HG03432 (cell line): ENCODE results near the gene CHCHD1.
"Not testable (repeated sequence)": the region's sequence is repeated elsewhere in the genome, so short reads cannot be mapped to it uniquely, and the experiment has no call there.

Experiments
- ATAC-seq: cut with Tn5 transposase; IDR thresholded peaks from one replicate; pipeline ENCODE4 v1.9.1; 2021; ENCODE audit warnings: mild to moderate bottlenecking, moderate library complexity; ENCODE audit not compliant: unreplicated experiment

The CHCHD1 gene

DNA sequence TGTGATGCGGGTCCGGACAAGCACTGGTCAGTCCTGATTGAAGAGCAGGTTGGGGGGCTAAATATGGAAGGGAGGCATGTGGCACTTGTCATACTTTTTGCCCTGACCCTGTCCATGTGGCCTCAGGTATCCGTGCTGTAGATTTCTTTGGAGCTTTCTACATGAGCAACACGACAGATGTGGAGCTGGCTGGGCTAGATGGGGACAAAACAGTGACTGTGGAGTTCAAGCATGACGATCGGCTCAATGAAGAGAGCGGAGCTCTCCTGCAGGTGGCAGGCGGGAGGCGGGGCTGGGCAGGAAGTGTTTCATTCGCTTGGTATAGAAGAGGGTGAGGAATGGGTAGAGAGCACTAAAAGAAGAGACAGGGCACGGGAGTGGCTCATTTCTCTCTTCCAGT is 13.0 kb upstream of the CHCHD1 start:
- no peak for ATAC-seq

DNA sequence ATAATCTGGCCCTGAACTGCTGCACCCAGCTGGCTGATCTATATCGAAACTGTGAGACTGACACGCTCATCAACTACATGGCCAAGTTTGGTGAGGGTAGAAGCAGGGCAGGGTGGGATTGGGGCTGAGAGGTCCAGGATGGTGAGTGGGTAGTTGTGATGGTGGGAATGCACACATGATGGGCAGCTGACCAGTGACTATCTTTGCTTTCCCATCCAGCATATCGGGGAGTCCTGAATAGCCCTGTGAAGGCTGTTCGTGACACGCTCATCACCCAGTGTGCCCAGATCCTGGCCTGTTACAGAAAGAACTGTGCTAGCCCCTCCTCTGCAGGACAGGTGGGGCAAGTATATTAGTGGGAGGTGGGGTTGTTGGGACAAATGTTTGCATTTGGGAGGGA is 12.5 kb upstream of the CHCHD1 start:
- ATAC-seq, result no peak

DNA sequence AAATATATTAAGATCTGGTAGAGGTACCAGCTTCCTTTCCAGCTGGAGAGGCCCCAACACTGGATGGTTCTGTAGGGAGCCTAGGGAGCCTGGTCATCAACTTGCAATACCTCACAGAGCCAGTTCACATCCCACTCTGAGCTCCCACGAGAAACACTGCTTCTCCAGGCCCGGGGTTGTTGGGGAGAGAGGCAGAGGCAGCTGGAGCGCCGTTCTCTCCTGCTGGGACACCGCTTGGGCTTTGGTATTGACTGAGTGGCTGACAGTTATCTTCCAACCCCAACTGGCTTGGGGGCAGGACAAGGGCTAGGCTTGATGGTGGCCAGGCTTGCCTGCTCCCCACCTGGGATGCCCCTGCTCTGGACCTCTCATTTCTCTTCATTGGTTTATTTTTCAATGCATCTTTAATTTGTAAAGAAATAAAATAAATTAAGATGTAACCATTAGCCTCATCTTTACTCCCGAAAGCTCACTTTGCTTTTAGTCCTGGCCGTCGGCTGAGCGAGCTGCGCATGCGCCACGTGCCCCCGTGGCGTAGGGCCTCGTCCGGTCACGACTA is 10.0 kb upstream of the CHCHD1 start:
- peak; percentile 51 for ATAC-seq

DNA sequence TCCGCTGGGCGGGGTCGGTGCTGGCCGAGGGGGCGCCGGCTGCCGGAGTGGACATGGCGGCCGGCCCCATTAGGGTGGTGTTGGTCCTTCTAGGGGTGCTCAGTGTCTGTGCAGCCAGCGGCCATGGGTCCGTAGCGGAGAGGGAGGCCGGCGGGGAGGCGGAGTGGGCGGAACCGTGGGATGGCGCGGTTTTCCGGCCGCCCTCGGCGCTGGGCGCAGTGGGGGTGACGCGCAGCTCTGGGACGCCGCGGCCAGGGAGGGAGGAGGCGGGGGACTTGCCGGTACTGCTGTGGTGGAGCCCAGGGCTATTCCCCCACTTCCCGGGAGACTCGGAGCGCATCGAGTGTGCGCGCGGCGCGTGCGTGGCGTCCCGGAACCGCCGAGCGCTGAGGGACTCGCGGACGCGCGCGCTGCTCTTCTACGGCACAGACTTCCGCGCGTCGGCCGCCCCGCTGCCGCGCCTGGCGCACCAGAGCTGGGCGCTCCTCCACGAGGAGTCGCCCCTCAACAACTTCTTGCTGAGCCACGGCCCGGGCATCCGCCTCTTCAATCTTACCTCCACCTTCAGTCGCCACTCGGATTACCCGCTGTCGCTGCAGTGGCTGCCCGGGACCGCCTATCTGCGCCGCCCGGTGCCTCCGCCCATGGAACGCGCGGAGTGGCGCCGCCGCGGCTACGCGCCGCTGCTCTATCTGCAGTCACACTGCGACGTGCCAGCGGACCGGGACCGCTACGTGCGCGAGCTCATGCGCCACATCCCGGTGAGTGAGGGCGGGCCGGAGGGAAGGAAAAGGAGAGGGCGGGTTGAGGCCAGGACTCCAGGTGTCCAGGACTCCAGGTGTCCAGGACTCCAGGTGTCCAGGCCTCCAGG is 9.3 kb upstream of the CHCHD1 start:
- ATAC-seq, result peak; percentile 69

DNA sequence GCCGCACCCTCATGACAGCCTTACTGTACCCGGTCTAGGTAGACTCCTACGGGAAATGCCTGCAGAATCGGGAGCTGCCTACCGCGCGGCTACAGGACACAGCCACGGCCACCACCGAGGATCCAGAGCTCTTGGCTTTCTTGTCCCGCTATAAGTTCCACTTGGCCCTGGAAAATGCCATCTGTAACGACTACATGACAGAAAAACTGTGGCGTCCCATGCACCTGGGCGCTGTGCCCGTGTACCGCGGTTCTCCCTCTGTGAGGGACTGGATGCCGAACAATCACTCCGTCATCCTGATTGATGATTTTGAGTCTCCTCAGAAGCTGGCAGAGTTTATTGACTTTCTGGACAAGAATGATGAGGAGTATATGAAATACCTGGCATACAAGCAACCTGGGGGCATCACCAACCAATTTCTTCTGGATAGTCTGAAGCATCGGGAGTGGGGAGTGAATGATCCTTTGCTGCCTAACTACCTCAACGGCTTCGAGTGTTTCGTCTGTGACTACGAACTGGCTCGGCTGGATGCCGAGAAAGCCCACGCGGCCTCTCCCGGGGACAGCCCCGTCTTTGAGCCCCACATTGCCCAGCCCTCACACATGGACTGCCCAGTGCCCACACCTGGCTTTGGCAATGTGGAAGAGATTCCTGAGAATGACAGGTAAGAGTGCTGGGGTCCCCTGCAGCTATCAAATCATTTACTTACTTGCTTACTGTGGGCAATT is 8.5 kb upstream of the CHCHD1 start:
- no peak for ATAC-seq

GRCh38 chr10:73774637-73775036 is 7.2 kb upstream of the CHCHD1 start:
- no peak for ATAC-seq

GRCh38 chr10:73779018-73779417 is 2.8 kb upstream of the CHCHD1 start:
- no peak for ATAC-seq

DNA sequence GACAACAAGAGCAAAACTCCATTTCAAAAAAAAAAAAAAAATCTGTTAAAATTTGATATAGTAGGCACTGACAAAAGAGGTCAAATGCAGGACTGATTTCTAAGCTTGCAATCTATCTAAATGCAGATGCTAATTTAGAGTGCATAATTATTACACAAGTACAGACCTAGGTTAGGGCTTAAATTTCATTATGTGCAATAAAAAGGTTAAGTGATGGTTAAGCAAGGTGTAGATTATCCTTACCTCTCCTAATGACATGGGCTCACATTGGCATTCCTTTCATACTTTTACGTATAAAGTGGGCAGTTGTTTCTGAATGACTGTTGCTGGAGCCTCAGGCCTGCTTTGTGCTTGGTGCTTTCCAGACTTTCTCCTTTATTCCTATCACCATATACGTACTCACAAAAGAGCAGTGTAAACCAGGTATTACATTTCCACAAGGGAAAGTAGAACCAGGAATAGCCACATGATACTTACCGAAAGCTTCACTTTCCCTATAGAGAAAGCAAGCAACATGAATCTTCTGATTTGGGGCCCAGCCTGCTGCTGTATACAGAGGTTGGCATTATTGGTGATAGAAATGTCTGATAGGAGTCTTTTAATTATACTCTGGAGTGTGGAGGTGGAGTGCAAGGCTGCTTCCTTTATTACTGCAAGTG is 2.2 kb upstream of the CHCHD1 start:
- no peak for ATAC-seq

DNA sequence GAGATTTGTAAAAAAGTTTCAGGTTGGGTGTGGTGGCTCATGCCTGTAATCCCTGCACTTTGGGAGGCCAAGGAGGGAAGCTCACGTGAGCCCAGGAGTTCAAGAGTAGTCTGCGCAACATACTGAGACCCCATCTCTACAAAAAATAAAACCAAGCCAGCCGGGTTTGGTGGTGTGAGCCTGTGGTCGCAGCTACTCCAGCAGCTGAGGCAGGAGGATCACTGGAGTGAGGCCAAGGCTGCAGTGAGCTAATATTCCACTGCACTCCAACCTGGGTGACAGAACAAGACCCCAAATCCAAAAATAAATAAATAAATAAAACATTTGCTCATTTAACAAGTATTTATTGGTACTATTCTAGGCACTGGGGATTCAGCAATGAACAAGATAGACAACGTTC is 1.5 kb upstream of the CHCHD1 start:
- ATAC-seq, result no peak

DNA sequence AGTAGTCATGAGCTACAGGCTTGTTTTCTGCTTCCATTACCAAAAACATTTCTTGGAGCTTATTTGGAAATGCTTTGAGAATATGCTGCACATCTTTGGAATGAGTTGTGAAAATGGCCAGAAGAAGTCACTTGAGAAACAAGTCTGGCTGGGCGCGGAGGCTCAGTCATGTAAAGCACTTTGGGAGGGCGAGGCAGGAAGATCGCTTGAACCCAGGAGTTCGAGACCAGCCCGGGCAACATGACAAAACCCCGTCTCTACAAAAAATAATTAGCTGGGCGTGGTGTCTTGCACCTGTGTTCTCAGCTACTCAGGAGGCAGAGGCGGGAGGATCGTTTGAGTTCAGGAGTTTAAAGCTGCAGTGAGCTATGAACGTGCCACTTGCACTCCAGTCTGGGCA is 882 bp upstream of the CHCHD1 start:
- ATAC-seq, result no peak

DNA sequence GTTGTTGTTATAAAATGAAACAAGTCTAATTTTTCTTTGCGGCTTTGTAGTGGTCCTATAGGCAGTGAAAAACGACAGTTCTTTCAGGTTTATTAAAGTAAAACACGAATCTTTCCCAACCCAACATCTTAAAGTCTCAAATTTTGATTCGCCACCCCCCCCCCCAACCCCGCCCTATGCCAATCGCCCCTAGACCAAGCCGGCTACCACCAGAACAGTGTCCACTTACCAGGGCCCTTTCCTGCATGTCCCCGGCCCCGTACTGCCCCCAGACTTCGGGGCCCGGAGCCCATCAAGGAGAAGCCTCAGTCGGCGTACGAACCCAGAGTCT is 335 bp upstream of the CHCHD1 start:
- no peak for ATAC-seq

DNA sequence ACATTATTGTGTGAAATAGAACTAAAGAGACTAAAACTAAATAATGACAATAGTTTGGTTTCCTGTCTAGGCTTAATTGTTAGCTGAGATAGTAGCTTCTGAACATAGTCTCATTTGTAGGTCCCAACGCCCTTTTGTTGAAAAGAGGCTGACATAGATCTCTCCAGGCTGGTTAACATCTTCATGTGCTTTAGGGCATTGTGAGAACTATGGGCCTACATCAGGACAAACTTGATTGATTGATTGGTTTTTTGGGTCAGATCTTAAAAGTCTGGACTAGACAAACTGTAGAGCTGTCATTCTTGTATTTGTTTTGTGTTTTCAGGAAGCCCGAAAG is 869 bp downstream of the CHCHD1 start:
- no peak for ATAC-seq

DNA sequence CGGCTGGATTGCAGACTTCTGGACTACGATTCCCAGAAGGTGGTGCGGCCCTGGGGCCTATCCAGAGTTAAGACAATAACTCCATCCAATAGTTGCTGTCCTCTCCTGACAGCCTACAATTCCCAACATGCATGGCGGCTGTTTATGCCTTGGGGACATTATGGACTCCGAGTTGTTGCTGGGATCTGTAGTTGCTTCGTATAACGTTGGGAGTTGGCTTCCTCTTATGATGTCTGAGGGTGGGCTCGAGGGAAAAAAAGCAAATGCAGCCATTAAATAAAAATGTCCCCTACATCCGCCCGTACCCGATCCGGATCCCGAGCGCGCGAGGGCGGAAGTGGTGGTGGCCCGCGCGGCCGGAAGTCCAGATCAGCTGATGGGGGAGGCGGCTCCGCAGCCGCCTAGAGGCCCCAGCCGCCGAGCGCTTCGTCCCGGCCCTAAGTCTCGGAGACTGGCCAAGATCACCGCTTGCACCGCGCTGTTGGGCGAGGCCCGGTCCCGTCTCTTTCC is 3.4 kb downstream of the CHCHD1 start, which contains the start of gene ZSWIM8:
Gene ZSWIM8 (plus strand): TSS at position 396 of the 510 bp plus-strand sequence. CDS start 273 bp downstream, outside the sequence.
- ATAC-seq, result peak; percentile 74

DNA sequence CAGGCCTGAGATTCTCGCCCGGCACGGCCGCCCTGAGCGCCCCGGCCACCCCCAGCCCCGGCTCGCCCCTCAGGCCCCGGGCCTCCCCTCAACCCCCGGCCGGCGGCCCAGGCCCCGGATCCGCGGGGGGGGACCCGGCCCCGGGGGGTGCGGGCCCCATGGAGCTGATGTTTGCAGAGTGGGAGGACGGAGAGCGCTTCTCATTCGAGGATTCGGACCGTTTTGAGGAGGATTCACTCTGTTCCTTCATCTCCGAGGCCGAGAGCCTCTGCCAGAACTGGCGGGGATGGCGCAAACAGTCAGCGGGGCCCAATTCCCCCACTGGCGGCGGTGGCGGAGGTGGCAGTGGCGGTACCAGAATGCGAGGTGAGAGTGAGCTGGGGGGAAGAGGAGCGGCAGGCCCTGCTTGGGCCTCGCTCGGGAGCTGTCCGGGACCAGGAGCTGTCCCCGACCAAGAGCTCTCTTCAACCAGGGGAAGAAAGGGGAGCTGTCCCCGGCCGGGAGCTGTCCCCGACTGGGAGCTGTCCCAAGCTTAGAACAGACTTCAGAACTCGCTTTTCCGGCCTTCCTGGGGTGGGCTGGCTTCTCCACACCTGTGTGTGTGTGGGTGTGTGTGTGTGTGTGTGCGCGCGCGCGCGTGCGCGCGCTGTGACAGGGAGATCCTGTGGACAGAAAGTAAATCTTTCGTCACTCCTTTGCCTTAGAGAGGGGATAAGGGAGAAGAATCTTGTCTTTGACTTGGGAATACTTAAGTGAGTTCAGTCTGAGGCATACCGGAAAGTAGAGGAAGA is 4.1 kb downstream of the CHCHD1 start:
- ATAC-seq, result peak; percentile 32

- no peak for ATAC-seq
These were observed 4.7 kb downstream of the CHCHD1 start for GRCh38 chr10:73786512-73786885.

DNA sequence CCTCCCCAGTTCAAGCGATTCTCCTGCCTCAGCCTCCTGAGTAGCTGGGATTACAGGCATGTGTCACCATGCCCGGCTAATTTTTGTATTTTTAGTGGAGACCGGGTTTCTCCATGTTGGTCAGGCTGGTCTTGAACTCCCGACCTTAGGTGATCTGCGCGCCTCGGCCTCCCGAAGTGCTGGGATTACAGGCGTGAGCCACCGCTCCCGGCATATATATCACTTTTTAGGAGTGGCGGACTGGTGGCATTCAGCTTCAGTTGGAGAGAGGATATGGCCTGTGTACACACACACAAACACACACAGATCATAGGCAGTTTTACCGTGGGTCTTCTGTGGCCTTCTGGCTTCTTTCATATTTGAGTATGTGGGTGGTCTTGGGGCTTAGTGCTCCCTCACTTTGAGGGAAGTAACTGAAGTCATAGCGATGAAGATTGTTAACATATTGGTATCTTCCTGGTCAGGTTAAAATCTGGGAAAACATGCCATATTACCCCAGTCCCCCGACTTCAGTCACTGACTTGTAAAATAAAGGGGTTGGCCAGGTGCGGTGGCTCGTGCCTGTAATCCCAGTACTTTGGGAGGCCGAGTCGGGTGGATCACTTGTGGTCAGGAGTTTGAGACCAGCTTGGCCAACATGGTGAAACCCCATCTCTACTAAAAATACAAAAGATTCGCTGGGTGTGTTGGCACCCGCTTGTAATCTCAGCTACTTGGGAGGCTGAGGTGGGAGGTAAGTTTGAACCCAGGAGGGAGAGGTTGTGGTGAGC is 5.4 kb downstream of the CHCHD1 start:
- ATAC-seq, result not testable (repeated sequence)

GRCh38 chr10:73788864-73789658 is 7.2 kb downstream of the CHCHD1 start:
- no peak for ATAC-seq

- no peak for ATAC-seq
These were observed 7.8 kb downstream of the CHCHD1 start for GRCh38 chr10:73789659-73790055.
